Lower leg skin (tissue), 3 donors: Measurements from ENCODE around the gene TMPRSS3.

ENCODE experiments used
- POLR2A ChIP-seq, 2 donors: fragments of 450-650 bp; IDR thresholded peaks; one replicate each; pipeline ENCODE4 v1.6.1; 2016 to 2017; ENCODE audit warnings: antibody characterized with exemption in 2 of 2, mild to moderate bottlenecking in 1 of 2, moderate library complexity in 1 of 2
- TF ChIP-seq, protein P1 (sequence below), 3 donors: fragments of 450-650 bp; IDR thresholded peaks; one replicate each; pipeline ENCODE4 v1.5.1; 2016; ENCODE audit warnings: antibody characterized with exemption in 3 of 3, mild to moderate bottlenecking in 3 of 3, moderate library complexity in 2 of 3

DNA sequence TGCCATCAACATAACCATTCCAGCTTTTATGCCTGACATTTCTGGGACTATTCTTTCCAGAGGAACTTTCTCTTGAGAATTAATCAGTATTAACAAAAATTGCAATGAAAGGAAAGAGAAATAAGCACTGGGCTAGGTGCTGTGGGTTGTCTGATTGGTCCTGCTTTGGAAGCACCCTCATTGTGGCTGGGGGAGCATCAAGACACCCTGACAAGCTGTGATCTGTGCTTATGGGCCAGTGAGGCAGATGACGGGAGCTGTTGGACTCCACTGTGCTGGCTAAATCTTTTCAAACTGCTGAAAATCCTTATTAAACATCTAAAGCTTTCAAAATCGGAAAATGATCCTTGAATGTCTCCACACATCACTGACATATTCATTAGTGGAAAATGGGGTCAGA lies 27.8 kb upstream of the TMPRSS3 start:
- TF ChIP-seq, protein P1, sequence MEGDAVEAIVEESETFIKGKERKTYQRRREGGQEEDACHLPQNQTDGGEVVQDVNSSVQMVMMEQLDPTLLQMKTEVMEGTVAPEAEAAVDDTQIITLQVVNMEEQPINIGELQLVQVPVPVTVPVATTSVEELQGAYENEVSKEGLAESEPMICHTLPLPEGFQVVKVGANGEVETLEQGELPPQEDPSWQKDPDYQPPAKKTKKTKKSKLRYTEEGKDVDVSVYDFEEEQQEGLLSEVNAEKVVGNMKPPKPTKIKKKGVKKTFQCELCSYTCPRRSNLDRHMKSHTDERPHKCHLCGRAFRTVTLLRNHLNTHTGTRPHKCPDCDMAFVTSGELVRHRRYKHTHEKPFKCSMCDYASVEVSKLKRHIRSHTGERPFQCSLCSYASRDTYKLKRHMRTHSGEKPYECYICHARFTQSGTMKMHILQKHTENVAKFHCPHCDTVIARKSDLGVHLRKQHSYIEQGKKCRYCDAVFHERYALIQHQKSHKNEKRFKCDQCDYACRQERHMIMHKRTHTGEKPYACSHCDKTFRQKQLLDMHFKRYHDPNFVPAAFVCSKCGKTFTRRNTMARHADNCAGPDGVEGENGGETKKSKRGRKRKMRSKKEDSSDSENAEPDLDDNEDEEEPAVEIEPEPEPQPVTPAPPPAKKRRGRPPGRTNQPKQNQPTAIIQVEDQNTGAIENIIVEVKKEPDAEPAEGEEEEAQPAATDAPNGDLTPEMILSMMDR (IDR thresholded peaks at IDR 0.05): no peak
- no peak for TF ChIP-seq POLR2A (IDR thresholded peaks at IDR 0.05)
